GM10266 (cell line): Measurements from ENCODE around the gene NBDY.
A peak's percentile ranks its signal among the peaks of the same experiment; 100 is the strongest.
"Not testable (repeated sequence)": the region's sequence is repeated elsewhere in the genome, so short reads cannot be mapped to it uniquely, and the experiment has no call there.

Source experiments
- DNase-seq: peaks from one replicate; pipeline ENCODE4 v3.0.0; 2012; ENCODE audit errors: extremely low spot score
- CTCF ChIP-seq: IDR thresholded peaks from 2 replicates; pipeline ENCODE4 v1.5.1; 2012; ENCODE audit warnings: mild to moderate bottlenecking, low read depth; ENCODE audit not compliant: control insufficient read depth, insufficient read depth; ENCODE audit errors: missing control alignments

Gene NBDY

GRCh38 chrX:56729152-56729850 is at the start of gene NBDY:
TSS of gene NBDY (plus strand) at chrX:56729243. CDS start at chrX:56729354, 111 bp downstream.
- DNase-seq = peak; percentile 8

GRCh38 chrX:56704530-56704929 is 24.5 kb upstream of the NBDY start:
- DNase-seq = not testable (repeated sequence)

More at GRCh38 chrX:56729152-56729850, at the start of gene NBDY:
- no peak for TF ChIP-seq CTCF

- peak; percentile 49 for TF ChIP-seq CTCF
- peak; percentile 3 for DNase-seq
Measured at GRCh38 chrX:56726605-56727004, 2.4 kb upstream of the NBDY start.

GRCh38 chrX:56727531-56727930 is 1.5 kb upstream of the NBDY start:
- no peak for TF ChIP-seq CTCF
- no peak for DNase-seq

GRCh38 chrX:56728321-56728720 is 722 bp upstream of the NBDY start:
- no peak for TF ChIP-seq CTCF
- DNase-seq = no peak

GRCh38 chrX:56728752-56729151 is 291 bp upstream of the NBDY start:
- TF ChIP-seq CTCF = no peak
- DNase-seq = no peak

- peak; percentile 44 for TF ChIP-seq CTCF
- peak; percentile 7 for DNase-seq
Measured at GRCh38 chrX:56733459-56734046, 4.5 kb downstream of the NBDY start.
